AG10803 (cell line): Measurements from ENCODE around the gene FRMD4A.
A peak's percentile ranks its signal among the peaks of the same experiment; 100 is the strongest.
"Not testable (repeated sequence)": the region's sequence is repeated elsewhere in the genome, so short reads cannot be mapped to it uniquely, and the experiment has no call there.

Source experiments
- DNase-seq: peaks from one replicate; pipeline ENCODE4 v3.0.0; 2010; ENCODE audit warnings: low read depth
- H3K4me3 ChIP-seq: 2 replicates; pipeline ENCODE4 v1.5.1; 2011; ENCODE audit warnings: mild to moderate bottlenecking, low read length, control low read depth
- CTCF ChIP-seq: conservative IDR thresholded peaks from 2 replicates; pipeline ENCODE4 v1.5.1; 2011; ENCODE audit warnings: mild to moderate bottlenecking, low read length, control low read depth, inconsistent platforms

FRMD4A gene

DNA sequence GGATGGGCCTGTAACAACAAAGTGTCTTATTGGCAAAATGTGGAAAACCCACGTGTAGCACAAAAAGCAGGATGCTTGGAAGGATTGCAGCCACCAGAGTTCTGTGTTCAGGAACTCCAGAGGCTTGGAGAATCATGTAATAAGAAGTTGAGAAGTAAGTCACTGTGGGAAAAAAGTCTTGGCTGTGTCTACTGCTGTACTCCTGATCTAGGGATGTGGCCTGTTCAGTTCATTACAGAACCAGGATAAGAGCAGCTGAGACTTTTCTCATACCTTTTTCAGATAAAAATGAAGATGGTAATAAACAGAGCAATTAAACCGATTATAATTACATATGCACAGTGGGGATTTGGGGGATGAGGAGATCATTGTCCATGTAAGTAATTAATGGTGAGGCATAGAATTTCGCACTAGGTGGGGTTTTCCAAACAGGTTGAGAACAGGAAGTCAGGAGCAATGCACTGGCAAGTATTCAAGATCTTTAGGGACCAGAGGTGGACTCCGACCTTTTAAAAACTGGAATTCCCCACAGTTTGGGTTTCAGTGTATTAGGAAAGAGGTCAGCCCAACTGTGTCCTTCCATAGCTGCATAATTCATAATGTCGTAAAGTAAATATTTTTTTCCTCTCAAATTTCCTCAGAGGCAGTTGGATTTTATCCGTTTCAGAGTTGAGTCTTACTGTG is 281.7 kb downstream of the FRMD4A start:
- TF ChIP-seq CTCF = no peak
- DNase-seq = no peak
- no peak overlapping the region for H3K4me3 ChIP-seq

DNA sequence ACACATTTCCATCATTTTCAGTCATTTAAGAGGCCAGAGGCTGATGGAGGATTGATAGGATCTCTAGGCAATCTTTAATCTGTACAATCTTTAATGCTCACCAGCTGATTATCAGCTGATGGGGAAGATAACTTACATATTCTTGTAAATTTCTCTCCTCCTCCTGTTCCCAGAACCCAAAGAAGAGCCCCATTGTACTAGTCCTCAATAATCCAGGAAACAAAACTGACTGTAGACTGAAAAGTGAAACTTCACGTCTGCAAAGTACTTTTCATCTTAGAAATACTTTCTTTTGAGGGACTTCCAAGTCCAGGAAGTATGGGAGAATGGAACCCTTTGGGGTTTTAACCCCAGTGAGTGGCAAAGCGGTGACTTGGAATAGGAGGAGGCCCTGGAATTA is 283.3 kb downstream of the FRMD4A start:
- no peak for TF ChIP-seq CTCF
- H3K4me3 ChIP-seq = no peak overlapping the region

GRCh38 chr10:14042051-14042450 is 288.7 kb downstream of the FRMD4A start:
- DNase-seq, H3K4me3 ChIP-seq: not testable (repeated sequence)

More for the DNA sequence above, 283.3 kb downstream of the FRMD4A start:
- no peak for DNase-seq

- no peak overlapping the region for H3K4me3 ChIP-seq
- no peak for TF ChIP-seq CTCF
- peak; percentile 53 for DNase-seq
Observed at GRCh38 chr10:14040787-14041631, 289.7 kb downstream of the FRMD4A start.

DNA sequence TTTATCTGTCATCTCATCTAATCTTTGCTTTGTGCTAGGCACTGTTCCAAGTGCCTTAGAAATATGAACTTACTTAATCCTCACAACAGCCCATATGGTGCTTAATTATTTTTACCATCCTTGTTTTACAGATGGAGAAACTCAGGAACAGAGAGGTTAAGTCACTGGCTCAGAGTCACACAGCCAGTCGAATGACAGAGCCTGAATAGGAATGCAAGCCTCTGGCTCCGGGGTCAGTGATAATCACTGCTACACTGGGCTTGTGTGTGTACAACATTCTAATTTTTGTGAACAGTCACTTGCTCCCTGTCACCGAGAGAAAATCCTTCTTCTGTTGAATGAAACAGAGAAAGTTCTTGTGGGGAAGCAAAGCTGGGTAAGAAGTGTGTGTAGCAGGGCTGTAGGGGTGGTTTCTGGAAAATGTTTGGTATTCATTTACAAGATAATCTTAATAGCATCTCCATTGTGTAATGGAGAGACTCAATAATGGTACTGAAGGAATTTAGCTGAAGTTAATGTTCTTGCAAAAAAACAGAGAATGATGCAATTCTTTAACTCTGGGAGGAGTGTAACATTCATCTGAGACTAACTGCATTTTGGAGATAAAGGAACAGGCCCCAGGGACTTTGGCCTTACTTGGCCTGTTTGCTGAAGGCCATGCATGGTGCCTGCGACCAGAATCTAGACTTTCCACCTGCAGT is 290.6 kb downstream of the FRMD4A start:
- peak; percentile 96 for DNase-seq
- no peak for TF ChIP-seq CTCF
- H3K4me3 ChIP-seq = no peak overlapping the region

- TF ChIP-seq CTCF = no peak
- no peak overlapping the region for H3K4me3 ChIP-seq
- no peak for DNase-seq
Observed at GRCh38 chr10:14036233-14036632, 294.5 kb downstream of the FRMD4A start.

GRCh38 chr10:14035506-14035905 is 295.2 kb downstream of the FRMD4A start:
- TF ChIP-seq CTCF = no peak
- DNase-seq = no peak
- H3K4me3 ChIP-seq = no peak overlapping the region
